H9 (cell line): ENCODE measurements around the gene TTC7B. TPM values are rescaled to one million over a fixed set of nuclear protein-coding genes. Genes with fewer than 3 reads are reported as not detected.

Source experiments
- DNase-seq: peaks from one replicate; pipeline ENCODE4 v3.0.0-alpha.2; 2017
- H2AFZ ChIP-seq: one replicate; pipeline ENCODE4 v1.6.1; 2013; ENCODE audit warnings: mild to moderate bottlenecking, low read length, control low read depth, moderate library complexity
- H2AK5ac ChIP-seq: 2 replicates; pipeline ENCODE4 v1.6.1; 2013; ENCODE audit warnings: low read length, control low read depth, mixed read lengths; ENCODE audit not compliant: insufficient read length
- H2BK120ac ChIP-seq: one replicate; pipeline ENCODE4 v1.6.1; 2013; ENCODE audit warnings: low read depth, mild to moderate bottlenecking, low read length, control low read depth, inconsistent platforms; ENCODE audit not compliant: poor library complexity, severe bottlenecking
- H2BK12ac ChIP-seq: 2 replicates; pipeline ENCODE4 v1.6.1; 2013; ENCODE audit warnings: low read length, control low read depth, mixed read lengths, low read depth; ENCODE audit not compliant: insufficient read length
- H2BK15ac ChIP-seq: 2 replicates; pipeline ENCODE4 v1.6.1; 2013; ENCODE audit warnings: low read depth, low read length, control low read depth
- H2BK20ac ChIP-seq: one replicate; pipeline ENCODE4 v1.6.1; 2013; ENCODE audit warnings: low read depth, mild to moderate bottlenecking, low read length, control low read depth, inconsistent platforms; ENCODE audit not compliant: poor library complexity, severe bottlenecking
- H2BK5ac ChIP-seq: 2 replicates; pipeline ENCODE4 v1.6.1; 2013; ENCODE audit warnings: low read length, control low read depth, mixed read lengths; ENCODE audit not compliant: insufficient read length
- H3K14ac ChIP-seq: 2 replicates; pipeline ENCODE4 v1.6.1; 2013; ENCODE audit warnings: low read length, control low read depth; ENCODE audit not compliant: insufficient read depth
- H3K18ac ChIP-seq: 2 replicates; pipeline ENCODE4 v1.6.1; 2013; ENCODE audit warnings: low read depth, mild to moderate bottlenecking, mixed read lengths, low read length, control low read depth; ENCODE audit not compliant: insufficient read length
- H3K23ac ChIP-seq: 2 replicates; pipeline ENCODE4 v1.6.1; 2013; ENCODE audit warnings: low read length, control low read depth, mixed read lengths, low read depth; ENCODE audit not compliant: insufficient read length
- H3K23me2 ChIP-seq: 2 replicates; pipeline ENCODE4 v1.6.1; 2013; ENCODE audit warnings: low read depth, mild to moderate bottlenecking, mixed read lengths, low read length, control low read depth; ENCODE audit not compliant: insufficient read length, poor library complexity, severe bottlenecking
- H3K27ac ChIP-seq: 2 replicates; pipeline ENCODE4 v1.5.1; 2013; ENCODE audit warnings: low read length, control low read depth, mixed read lengths, low read depth; ENCODE audit not compliant: insufficient read length
- H3K27me3 ChIP-seq: 2 replicates; pipeline ENCODE4 v1.6.1; 2013; ENCODE audit warnings: low read length, control low read depth, inconsistent platforms; ENCODE audit not compliant: insufficient read depth
- H3K4ac ChIP-seq: 2 replicates; pipeline ENCODE4 v1.6.1; 2013; ENCODE audit warnings: low read depth, mild to moderate bottlenecking, control low read depth, inconsistent platforms, low read length, moderate library complexity
- H3K4me1 ChIP-seq: 2 replicates; pipeline ENCODE4 v1.6.1; 2013; ENCODE audit warnings: low read length, control low read depth, inconsistent platforms; ENCODE audit not compliant: insufficient read depth
- H3K4me2 ChIP-seq: 2 replicates; pipeline ENCODE4 v1.6.1; 2013; ENCODE audit warnings: low read length, control low read depth, mixed read lengths; ENCODE audit not compliant: insufficient read length, insufficient read depth
- H3K56ac ChIP-seq: 2 replicates; pipeline ENCODE4 v1.6.1; 2013; ENCODE audit warnings: low read depth, mild to moderate bottlenecking, mixed read lengths, low read length, control low read depth; ENCODE audit not compliant: insufficient read length
- H3K79me1 ChIP-seq: 2 replicates; pipeline ENCODE4 v1.6.1; 2013; ENCODE audit warnings: low read depth, mild to moderate bottlenecking, moderate library complexity, low read length, control low read depth, inconsistent platforms; ENCODE audit not compliant: insufficient read depth, poor library complexity, severe bottlenecking
- H3K79me2 ChIP-seq: 2 replicates; pipeline ENCODE4 v1.6.1; 2013; ENCODE audit warnings: low read length, control low read depth, inconsistent platforms; ENCODE audit not compliant: insufficient read depth
- H3K9ac ChIP-seq: 2 replicates; pipeline ENCODE4 v1.6.1; 2013; ENCODE audit warnings: low read length, control low read depth, mixed read lengths; ENCODE audit not compliant: insufficient read length; ENCODE audit errors: extremely low read depth
- H3K9me3 ChIP-seq: one replicate; pipeline ENCODE4 v1.6.1; 2013; ENCODE audit warnings: low read depth, low read length, inconsistent platforms; ENCODE audit not compliant: control insufficient read depth
- H3T11ph ChIP-seq: one replicate; pipeline ENCODE4 v1.6.1; 2013; ENCODE audit warnings: mild to moderate bottlenecking, low read length, control low read depth, inconsistent platforms
- H4K20me1 ChIP-seq: one replicate; pipeline ENCODE4 v1.6.1; 2013; ENCODE audit not compliant: control insufficient read depth, insufficient read length, insufficient read depth
- H4K5ac ChIP-seq: 2 replicates; pipeline ENCODE4 v1.6.1; 2013; ENCODE audit warnings: low read depth, mild to moderate bottlenecking, mixed read lengths, low read length, control low read depth; ENCODE audit not compliant: insufficient read length
- H4K8ac ChIP-seq: replicated peaks from 2 replicates; pipeline ENCODE4 v1.6.1; 2013; ENCODE audit warnings: low read length, control low read depth, mixed read lengths, low read depth; ENCODE audit not compliant: insufficient read length
- H4K91ac ChIP-seq: 2 replicates; pipeline ENCODE4 v1.6.1; 2013; ENCODE audit warnings: low read depth, mild to moderate bottlenecking, moderate library complexity, mixed read lengths, low read length, control low read depth; ENCODE audit not compliant: insufficient read length
- H3K27ac Mint-ChIP-seq, 3 experiments: 2 replicates in 2 of 3; 3 replicates in 1 of 3; pipeline ENCODE4 v1.8.0; 2020 to 2021; ENCODE audit warnings: mixed read lengths in 3 of 3, mild to moderate bottlenecking in 1 of 3, moderate library complexity in 1 of 3
- H3K27me3 Mint-ChIP-seq: 2 replicates; pipeline ENCODE4 v1.8.0; 2021; ENCODE audit warnings: low read depth, mild to moderate bottlenecking, moderate library complexity, mixed read lengths
- H3K36me3 Mint-ChIP-seq, 3 experiments: 2 replicates in 2 of 3; 3 replicates in 1 of 3; pipeline ENCODE4 v1.8.0; 2020 to 2021; ENCODE audit warnings: low read depth in 3 of 3, mixed read lengths in 3 of 3; ENCODE audit not compliant: insufficient read depth in 1 of 3
- H3K4me1 Mint-ChIP-seq, 2 experiments: 2 replicates each; pipeline ENCODE4 v1.8.0; 2020; ENCODE audit warnings: mixed read lengths in 2 of 2
- H3K4me3 Mint-ChIP-seq, 2 experiments: 2 replicates in 1 of 2; 3 replicates in 1 of 2; pipeline ENCODE4 v1.8.0; 2020 to 2021; ENCODE audit warnings: mild to moderate bottlenecking in 2 of 2, mixed read lengths in 2 of 2, moderate library complexity in 1 of 2
- H3K9me3 Mint-ChIP-seq, 2 experiments: 2 replicates in 1 of 2; 3 replicates in 1 of 2; pipeline ENCODE4 v1.8.0; 2020; ENCODE audit warnings: mild to moderate bottlenecking in 2 of 2, mixed read lengths in 2 of 2, moderate library complexity in 1 of 2
- WGBS: extraction: QIAGEN DNeasy Blood & Tissue Kit; methylation state at CpG from one replicate; pipeline ENCODE4 v1.1.7; 2013; ENCODE audit warnings: missing lambda C conversion rate, low lambda C conversion rate, mixed read lengths; ENCODE audit not compliant: insufficient read length; ENCODE audit errors: extremely low coverage; 5-methylcytosine and 5-hydroxymethylcytosine counted together
- total RNA-seq: library from RNA; stranded (reverse); gene quantifications from 2 replicates; pipeline ENCODE4 v1.2.1, GENCODE V29; 2021
- TF ChIP-seq, protein P1 (sequence below): fragments of 200-600 bp; sonication (generic); conservative IDR thresholded peaks from 3 replicates; pipeline ENCODE4 v1.8.0; 2021; ENCODE audit warnings: antibody characterized with exemption, mild to moderate bottlenecking

TTC7B gene
- total RNA-seq, 1 experiment from 2014 or later: 33.7 TPM

GRCh38 chr14:90560991-90561390 is 255.2 kb downstream of the TTC7B start:
- Mint-ChIP-seq H3K4me3 (no peak overlapping the region), H3K27me3 (no peaks in the 10 kb centered on the region)

More at GRCh38 chr14:90560991-90561390, 255.2 kb downstream of the TTC7B start:
- no peak overlapping the region for H2AFZ ChIP-seq
- H4K5ac ChIP-seq: no peak overlapping the region
- H3K27me3 ChIP-seq: no peaks in the 10 kb centered on the region
- no peak overlapping the region for H4K91ac ChIP-seq
- H3K14ac ChIP-seq: no peak overlapping the region
- H3K36me3 Mint-ChIP-seq: peaks cover 0 to 7% (median 2%) of the 10 kb centered on the region in 3 experiments; a peak in 5 of 7 replicates
- no peak overlapping the region for H2AK5ac ChIP-seq
- H3K9ac ChIP-seq: no peak overlapping the region
- H3K27ac Mint-ChIP-seq: no peak overlapping the region
- no peak overlapping the region for H2BK20ac ChIP-seq
- no peak overlapping the region for H2BK12ac ChIP-seq
- no CpG with 5 or more reads among the region's 10 CpGs for WGBS
- H2BK120ac ChIP-seq: no peak overlapping the region
- 0 out of 2 replicates have a peak, but pooled peaks cover 3% of the 10 kb centered on the region for H3K4me1 ChIP-seq
- H3T11ph ChIP-seq: no peak overlapping the region
- no peaks in the 10 kb centered on the region for H3K79me1 ChIP-seq
- peaks cover 9 to 13% of the 10 kb centered on the region in 2 experiments for H3K4me1 Mint-ChIP-seq
- H3K23me2 ChIP-seq: no peaks in the 10 kb centered on the region
- no peak overlapping the region for H2BK15ac ChIP-seq
- DNase-seq: no peak
- H3K9me3 ChIP-seq: no peaks in the 10 kb centered on the region
- H4K8ac ChIP-seq: no peak overlapping the region
- no peaks in the 10 kb centered on the region for H3K9me3 Mint-ChIP-seq
- H3K79me2 ChIP-seq: no peaks in the 10 kb centered on the region
- H3K4ac ChIP-seq: no peak overlapping the region
- no peaks in the 10 kb centered on the region for H4K20me1 ChIP-seq
- H3K56ac ChIP-seq: no peak overlapping the region
- TF ChIP-seq, protein P1, sequence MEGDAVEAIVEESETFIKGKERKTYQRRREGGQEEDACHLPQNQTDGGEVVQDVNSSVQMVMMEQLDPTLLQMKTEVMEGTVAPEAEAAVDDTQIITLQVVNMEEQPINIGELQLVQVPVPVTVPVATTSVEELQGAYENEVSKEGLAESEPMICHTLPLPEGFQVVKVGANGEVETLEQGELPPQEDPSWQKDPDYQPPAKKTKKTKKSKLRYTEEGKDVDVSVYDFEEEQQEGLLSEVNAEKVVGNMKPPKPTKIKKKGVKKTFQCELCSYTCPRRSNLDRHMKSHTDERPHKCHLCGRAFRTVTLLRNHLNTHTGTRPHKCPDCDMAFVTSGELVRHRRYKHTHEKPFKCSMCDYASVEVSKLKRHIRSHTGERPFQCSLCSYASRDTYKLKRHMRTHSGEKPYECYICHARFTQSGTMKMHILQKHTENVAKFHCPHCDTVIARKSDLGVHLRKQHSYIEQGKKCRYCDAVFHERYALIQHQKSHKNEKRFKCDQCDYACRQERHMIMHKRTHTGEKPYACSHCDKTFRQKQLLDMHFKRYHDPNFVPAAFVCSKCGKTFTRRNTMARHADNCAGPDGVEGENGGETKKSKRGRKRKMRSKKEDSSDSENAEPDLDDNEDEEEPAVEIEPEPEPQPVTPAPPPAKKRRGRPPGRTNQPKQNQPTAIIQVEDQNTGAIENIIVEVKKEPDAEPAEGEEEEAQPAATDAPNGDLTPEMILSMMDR: peak; percentile 34
- no peak overlapping the region for H2BK5ac ChIP-seq
- H3K27ac ChIP-seq: no peak overlapping the region
- H3K23ac ChIP-seq: no peak overlapping the region
- no peak overlapping the region for H3K18ac ChIP-seq
- H3K4me2 ChIP-seq: no peak overlapping the region
